Measurements from ENCODE around the gene ZNF215. TPM values are rescaled to one million over a fixed set of nuclear protein-coding genes. Genes with fewer than 3 reads are reported as not detected.
"Not testable (repeated sequence)": the region's sequence is repeated elsewhere in the genome, so short reads cannot be mapped to it uniquely, and the experiment has no call there.

ZNF215 gene
- total RNA-seq, 3 donors from 2014 or later, result 0.05 to 0.76 (median 0.40) TPM

DNA sequence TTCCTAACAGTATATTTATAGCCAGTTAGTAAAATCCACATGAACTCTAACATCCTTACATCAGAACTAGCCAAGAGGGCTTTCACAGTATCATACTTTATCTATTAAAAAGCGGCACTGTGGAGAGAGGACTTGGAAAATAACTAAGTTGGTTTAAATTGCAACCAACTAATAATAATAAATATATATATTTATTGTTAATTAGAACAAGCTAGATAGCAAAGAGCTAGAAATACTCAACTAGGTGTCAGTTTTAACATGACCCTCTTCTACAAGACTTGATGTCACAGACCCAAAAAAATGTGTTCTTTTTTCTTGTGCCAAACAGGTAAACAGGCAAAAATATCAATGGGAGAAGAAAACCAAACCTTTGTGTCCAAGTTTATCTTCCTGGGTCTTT lies 5.5 kb upstream of the ZNF215 start, which contains the start of gene OR2D3:
OR2D3 (plus strand) TSS at position 301 of the 400 bp plus-strand sequence; CDS start at position 301, 0 bp downstream.
- no peaks in the 10 kb centered on the region for H3K36me3 Mint-ChIP-seq (ENCODE audit: insufficient read depth)
- DNase-seq (no peak), ATAC-seq (no peak)
- H3K4me3 Mint-ChIP-seq, result no peak within 1 kb of the TSS
- peaks cover 28% of the 10 kb centered on the region for H3K27me3 Mint-ChIP-seq (ENCODE audit: low read depth)
- peaks cover 2% of the 10 kb centered on the region for H3K4me1 Mint-ChIP-seq (ENCODE audit: low read depth)
- peaks cover 5% of the 10 kb centered on the region for H3K9me3 Mint-ChIP-seq

DNA sequence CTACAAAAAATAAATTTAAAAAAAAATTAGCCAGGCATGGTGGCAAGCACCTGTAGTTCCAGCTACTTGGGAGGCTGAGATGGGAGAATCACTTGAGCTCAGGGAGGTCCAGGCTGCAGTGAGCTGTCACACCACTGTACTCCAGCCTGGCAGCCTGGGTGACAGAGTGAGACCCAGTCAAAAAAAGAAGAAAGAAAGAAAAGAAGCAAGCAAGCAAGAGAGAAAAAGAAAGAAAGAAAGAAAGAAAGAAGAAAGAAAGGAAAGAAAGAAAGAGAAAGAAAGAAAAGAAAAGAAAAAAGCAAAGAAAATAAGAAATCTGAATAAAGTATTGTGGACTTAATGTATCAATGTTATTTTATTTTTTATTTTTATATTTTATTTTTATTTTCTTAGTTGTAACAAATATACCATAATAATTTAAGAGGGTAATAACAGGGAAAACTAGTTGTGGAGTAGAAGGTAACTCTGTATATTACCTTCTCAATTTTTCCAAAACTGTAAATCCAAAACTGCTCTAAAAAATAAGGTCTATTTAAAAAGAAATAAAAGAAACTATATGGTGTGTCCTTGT lies 1.1 kb upstream of the ZNF215 start:
- H3K4me1 Mint-ChIP-seq (ENCODE audit: low read depth), result peaks cover 19% of the 10 kb centered on the region
- DNase-seq (no peak), ATAC-seq (no peak)
- no peaks in the 10 kb centered on the region for H3K36me3 Mint-ChIP-seq (ENCODE audit: insufficient read depth)
- H3K9me3 Mint-ChIP-seq, result no peaks in the 10 kb centered on the region
- H3K27me3 Mint-ChIP-seq (ENCODE audit: low read depth), result peaks cover 53% of the 10 kb centered on the region
- no peak overlapping the region for H3K4me3 Mint-ChIP-seq

DNA sequence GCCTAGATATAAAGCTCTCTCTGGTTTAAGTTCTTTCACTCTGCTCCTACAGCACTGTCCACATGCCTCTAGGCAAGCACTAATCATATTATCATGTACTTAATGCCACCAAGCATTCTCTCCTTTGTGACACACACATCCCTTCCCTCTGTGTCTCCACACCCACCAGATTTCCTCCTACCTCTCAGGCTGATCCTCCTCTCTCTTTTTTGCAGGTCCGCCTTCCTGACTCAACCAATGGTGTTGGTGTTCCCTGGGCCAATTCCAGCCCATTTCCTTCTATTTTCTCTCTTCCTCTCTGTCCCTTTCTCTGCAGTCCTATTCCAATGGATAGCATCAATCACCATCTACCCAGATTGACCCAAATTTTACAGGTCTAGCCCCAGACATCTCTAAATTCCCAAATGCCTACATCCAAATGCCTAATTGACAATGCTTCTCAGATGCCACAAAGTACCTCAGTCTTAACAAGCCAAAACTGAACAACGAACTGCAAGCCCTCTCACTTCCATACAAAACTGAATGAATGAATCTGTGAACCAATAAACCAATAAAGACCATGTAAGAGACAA lies 504 bp upstream of the ZNF215 start:
- H3K36me3 Mint-ChIP-seq (ENCODE audit: insufficient read depth), result no peaks in the 10 kb centered on the region
- H3K9me3 Mint-ChIP-seq, result no peaks in the 10 kb centered on the region
- H3K27me3 Mint-ChIP-seq (ENCODE audit: low read depth), result peaks cover 57% of the 10 kb centered on the region
- H3K4me1 Mint-ChIP-seq (ENCODE audit: low read depth), result peaks cover 19% of the 10 kb centered on the region
- ATAC-seq, result peak in 1 of 2 donors; percentile 8
- peak overlapping the region; percentile 68 for H3K4me3 Mint-ChIP-seq
- no peak for DNase-seq

DNA sequence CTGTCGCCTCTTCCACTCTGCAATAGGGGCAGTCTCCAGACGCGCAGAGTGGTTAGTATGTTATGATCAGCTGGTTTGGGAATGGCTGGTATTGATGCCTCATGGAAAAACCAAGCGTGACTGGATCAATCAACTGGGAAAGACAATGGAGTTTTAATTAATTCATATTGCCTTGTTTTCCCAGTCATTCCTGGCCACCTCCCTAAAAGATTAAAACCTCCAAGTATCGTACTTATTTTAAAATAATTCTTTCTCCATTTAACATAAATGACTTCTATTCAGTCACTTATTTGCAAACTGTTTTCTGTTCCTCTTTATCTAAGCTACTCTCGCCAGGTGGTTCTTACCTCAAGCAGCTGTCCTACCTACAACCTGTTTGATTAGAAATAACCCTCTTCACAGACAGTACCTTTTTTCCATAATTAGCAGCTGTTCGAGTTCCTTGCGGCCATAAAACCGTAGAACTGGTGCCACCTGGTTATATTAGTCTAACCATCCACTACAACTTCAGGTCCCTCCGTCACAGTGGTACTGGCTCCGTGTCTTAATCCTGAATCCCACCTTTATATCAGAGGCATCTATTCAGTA lies 898 bp downstream of the ZNF215 start:
- Mint-ChIP-seq H3K4me1 (ENCODE audit: low read depth) (peaks cover 19% of the 10 kb centered on the region), H3K9me3 (no peaks in the 10 kb centered on the region), H3K4me3 (no peak overlapping the region), H3K27me3 (ENCODE audit: low read depth) (peaks cover 51% of the 10 kb centered on the region), H3K36me3 (ENCODE audit: insufficient read depth) (no peaks in the 10 kb centered on the region)
- ATAC-seq (no peak), DNase-seq (no peak)

DNA sequence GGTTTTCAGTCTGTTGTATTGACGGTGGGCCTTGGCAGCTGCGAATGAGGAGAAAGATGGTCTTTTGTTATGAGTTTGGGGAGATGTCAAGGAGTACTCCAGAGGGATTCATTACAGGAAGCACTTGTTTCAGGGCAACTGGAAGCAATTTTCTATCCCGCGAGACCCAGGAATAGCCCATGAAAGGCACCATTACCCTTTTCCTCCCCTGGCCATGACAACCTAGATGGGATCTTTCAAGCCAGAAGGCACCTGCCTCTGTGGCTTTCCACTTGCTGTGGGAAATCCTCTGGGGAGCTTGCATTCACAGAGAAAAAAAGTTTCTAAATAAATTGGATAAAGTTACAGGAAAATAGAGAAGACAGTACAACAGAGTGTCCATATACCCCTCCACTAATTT lies 2.7 kb downstream of the ZNF215 start:
- peaks cover 19% of the 10 kb centered on the region for H3K4me1 Mint-ChIP-seq (ENCODE audit: low read depth)
- H3K4me3 Mint-ChIP-seq, result no peak overlapping the region
- H3K36me3 Mint-ChIP-seq (ENCODE audit: insufficient read depth), result no peaks in the 10 kb centered on the region
- H3K27me3 Mint-ChIP-seq (ENCODE audit: low read depth), result peaks cover 53% of the 10 kb centered on the region
- H3K9me3 Mint-ChIP-seq, result no peaks in the 10 kb centered on the region
- ATAC-seq, result no peak
- DNase-seq, result no peak

DNA sequence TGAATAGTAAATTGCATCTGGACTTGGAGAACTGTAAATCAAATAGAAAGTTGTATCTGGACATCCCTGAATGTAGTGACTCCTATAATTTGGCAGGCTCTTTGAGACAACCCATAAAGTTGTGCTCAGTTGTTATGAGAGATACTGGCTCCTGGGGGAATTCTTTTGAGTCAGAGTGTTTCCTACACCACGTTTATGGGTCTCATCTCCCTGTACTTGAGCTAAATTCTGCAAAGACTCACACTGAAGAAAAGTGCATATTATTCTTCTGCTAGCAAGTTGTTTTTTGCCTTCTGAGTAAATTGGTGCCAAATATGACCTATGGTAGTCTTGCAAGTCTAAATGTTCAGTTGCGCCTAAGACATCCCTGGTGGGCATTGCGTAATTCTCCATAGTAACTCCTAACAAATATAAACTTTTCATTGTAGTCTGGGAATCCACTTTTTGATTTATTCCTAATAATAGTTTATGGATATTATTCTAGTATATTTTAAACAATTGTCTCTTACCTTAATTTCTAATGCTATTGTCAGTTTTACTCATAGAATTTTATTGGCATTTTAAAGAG lies 5.0 kb downstream of the ZNF215 start:
- no peak for ATAC-seq
- Mint-ChIP-seq H3K9me3 (no peaks in the 10 kb centered on the region), H3K36me3 (ENCODE audit: insufficient read depth) (no peaks in the 10 kb centered on the region), H3K27me3 (ENCODE audit: low read depth) (peaks cover 45% of the 10 kb centered on the region), H3K4me3 (no peak overlapping the region), H3K4me1 (ENCODE audit: low read depth) (peaks cover 13% of the 10 kb centered on the region)
- no peak for DNase-seq

DNA sequence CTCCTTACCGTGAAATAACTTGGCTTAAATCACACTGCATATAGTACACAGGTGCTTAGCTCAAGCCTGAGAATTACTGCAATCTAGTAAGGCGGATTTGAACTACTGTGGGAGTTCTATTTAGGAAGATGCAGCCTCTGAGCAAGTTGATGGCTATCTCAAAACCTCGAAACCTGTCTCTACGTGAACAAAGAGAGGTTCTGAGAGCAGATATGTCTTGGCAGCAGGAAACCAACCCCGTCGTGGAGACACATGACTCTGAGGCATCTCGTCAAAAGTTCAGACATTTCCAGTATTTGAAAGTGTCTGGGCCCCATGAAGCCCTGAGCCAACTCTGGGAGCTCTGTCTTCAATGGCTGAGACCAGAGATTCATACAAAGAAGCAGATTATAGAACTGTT lies 5.9 kb downstream of the ZNF215 start:
- H3K4me1 Mint-ChIP-seq (ENCODE audit: low read depth), result peaks cover 6% of the 10 kb centered on the region
- no peaks in the 10 kb centered on the region for H3K9me3 Mint-ChIP-seq
- no peak for DNase-seq
- H3K27me3 Mint-ChIP-seq (ENCODE audit: low read depth), result peaks cover 38% of the 10 kb centered on the region
- no peaks in the 10 kb centered on the region for H3K36me3 Mint-ChIP-seq (ENCODE audit: insufficient read depth)
- no peak overlapping the region for H3K4me3 Mint-ChIP-seq
- no peak for ATAC-seq

DNA sequence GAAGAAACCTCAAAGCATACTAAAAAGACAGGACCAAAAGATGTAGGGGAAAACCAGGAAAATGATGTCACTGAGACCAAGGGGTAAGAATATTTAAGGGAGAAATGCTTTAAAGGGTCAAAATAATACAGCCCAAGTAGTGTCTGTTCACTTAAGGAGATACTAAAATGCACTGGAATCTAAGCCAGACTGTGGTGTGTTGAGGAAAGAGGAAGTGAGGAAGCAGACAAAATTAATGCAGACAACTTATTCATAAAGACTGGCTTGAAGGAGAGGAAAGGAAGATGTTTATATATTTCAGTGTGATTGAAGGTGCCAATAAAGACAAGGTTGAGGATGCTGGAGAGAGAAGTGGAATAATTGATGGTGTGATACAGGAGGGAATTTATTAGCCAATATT lies 15.7 kb downstream of the ZNF215 start:
- no peak for DNase-seq
- no peak overlapping the region for H3K4me3 Mint-ChIP-seq
- no peak for ATAC-seq
- no peaks in the 10 kb centered on the region for H3K9me3 Mint-ChIP-seq
- no peaks in the 10 kb centered on the region for H3K4me1 Mint-ChIP-seq (ENCODE audit: low read depth)
- H3K36me3 Mint-ChIP-seq (ENCODE audit: insufficient read depth), result no peaks in the 10 kb centered on the region
- no peaks in the 10 kb centered on the region for H3K27me3 Mint-ChIP-seq (ENCODE audit: low read depth)

DNA sequence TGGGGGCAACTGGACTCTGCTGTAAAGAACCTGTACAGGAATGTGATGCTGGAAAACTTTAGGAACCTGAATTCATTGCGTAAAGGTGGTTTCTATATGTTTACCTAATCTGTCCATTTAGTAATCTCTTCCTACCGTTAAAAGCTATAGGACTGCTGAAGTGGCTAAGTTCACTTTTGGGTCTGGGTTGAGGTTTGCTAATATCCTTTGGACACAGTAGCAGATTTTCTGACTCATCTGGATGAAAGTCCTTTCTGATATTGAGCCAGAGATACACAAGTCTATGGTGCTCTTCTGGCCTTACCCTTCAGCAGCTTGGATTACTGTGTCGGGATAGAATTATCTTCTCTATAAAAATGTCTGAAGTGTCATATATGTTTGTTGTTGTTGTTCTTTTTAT lies 16.9 kb downstream of the ZNF215 start:
- Mint-ChIP-seq H3K36me3 (ENCODE audit: insufficient read depth) (no peaks in the 10 kb centered on the region), H3K4me3 (no peak overlapping the region), H3K4me1 (ENCODE audit: low read depth) (no peaks in the 10 kb centered on the region), H3K9me3 (no peaks in the 10 kb centered on the region), H3K27me3 (ENCODE audit: low read depth) (no peaks in the 10 kb centered on the region)
- DNase-seq (no peak), ATAC-seq (no peak)

DNA sequence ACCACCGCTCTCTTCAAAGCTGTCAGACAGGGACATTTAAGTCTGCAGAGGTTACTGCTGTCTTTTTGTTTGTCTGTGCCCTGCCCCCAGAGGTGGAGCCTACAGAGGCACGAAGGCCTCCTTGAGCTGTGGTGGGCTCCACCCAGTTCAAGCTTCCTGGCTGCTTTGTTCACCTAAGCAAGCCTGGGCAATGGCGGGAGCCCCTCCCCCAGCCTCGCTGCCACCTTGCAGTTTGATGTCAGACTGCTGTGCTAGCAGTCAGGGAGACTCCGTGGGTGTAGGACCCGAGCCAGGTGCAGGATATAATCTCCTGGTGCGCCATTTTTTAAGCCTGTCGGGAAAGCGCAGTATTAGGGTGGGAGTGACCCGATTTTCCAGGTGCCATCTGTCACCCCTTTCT lies 28.0 kb downstream of the ZNF215 start:
- not testable (repeated sequence) for H3K4me3 Mint-ChIP-seq; H3K4me1 Mint-ChIP-seq (ENCODE audit: low read depth); H3K9me3 Mint-ChIP-seq; H3K36me3 Mint-ChIP-seq (ENCODE audit: insufficient read depth); DNase-seq; ATAC-seq; H3K27me3 Mint-ChIP-seq (ENCODE audit: low read depth)

DNA sequence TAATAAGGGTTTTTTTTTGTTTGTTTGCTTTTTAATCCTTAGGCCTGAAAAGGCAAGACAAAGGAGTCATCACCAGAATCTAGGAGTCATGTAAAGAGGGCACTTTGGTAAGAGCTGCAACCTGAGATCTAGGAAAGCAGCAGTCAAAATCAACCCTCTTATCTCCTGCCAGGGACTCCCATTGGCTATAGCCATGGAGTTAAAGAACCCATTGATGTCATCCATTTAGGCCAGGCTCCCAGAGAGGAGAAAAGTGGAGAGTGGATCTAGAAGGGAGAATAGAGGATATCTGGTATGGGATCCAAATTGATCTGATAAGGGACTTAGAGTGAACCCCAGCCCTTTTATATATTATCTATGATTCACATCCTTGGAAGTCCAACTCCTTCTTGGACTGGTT lies 35.9 kb downstream of the ZNF215 start:
- H3K4me3 Mint-ChIP-seq, result no peak overlapping the region
- no peak for DNase-seq
- H3K27me3 Mint-ChIP-seq (ENCODE audit: low read depth), result no peaks in the 10 kb centered on the region
- no peaks in the 10 kb centered on the region for H3K36me3 Mint-ChIP-seq (ENCODE audit: insufficient read depth)
- no peaks in the 10 kb centered on the region for H3K9me3 Mint-ChIP-seq
- no peaks in the 10 kb centered on the region for H3K4me1 Mint-ChIP-seq (ENCODE audit: low read depth)
- ATAC-seq, result no peak

DNA sequence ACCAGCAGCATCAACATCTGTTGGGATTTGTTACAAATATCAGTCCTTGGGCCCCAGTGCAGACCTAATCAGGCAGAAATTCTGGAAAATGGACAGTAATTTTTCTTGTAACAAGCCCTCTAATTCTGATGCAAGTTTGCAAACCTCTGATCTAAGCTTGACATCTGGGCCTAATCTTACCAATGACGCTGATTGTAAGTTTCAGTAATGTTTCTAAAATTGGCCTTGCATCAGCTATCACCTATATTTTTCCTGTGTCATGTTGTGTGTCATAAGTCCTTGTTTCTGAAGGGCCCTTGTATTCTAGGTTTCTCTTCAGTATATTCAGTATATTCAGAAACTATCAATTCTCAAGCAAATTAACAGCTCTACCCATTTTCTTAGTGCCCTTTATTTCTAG lies 36.4 kb downstream of the ZNF215 start:
- H3K36me3 Mint-ChIP-seq (ENCODE audit: insufficient read depth), result no peaks in the 10 kb centered on the region
- DNase-seq (no peak), ATAC-seq (no peak)
- no peaks in the 10 kb centered on the region for H3K9me3 Mint-ChIP-seq
- no peak overlapping the region for H3K4me3 Mint-ChIP-seq
- peaks cover 2% of the 10 kb centered on the region for H3K27me3 Mint-ChIP-seq (ENCODE audit: low read depth)
- no peaks in the 10 kb centered on the region for H3K4me1 Mint-ChIP-seq (ENCODE audit: low read depth)

DNA sequence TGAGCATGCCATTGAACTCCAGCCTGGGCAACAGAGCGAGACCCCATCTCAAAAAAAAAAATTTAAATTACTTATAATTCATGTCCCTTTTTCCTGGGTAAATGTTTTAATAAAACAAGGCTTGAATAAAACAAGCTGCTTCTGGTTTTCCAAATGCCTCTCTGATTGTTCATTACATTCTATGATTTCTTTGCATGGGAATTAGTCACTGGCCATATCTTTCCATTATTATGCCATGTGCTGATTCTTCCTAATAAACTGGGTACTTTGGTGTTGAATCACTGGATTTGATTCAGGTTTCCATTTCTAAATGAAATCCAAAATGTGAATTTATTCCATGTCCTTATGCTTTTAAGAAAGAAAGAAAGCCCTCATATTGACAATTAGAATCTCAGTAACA lies 42.6 kb downstream of the ZNF215 start:
- no peak overlapping the region for H3K4me3 Mint-ChIP-seq

DNA sequence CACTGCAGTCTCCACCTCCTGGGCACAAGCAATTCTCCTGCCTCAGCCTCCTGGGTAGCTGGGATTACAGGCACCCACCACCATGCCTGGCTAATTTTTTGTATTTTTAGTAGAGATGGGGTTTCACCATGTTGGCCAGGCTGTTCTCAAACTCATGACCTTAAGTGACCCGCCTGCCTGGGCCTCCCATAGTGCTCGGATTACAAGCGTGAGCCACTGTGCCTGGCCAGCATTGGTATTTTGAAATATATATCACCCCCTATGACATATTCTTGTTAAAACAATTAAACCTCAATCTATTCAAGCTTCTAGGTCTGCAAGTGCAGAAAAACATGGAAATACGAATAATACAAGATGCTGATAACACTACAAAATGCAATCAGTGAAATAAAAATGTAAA lies 43.6 kb downstream of the ZNF215 start:
- H3K9me3 Mint-ChIP-seq, ATAC-seq, H3K4me3 Mint-ChIP-seq: not testable (repeated sequence)

More for the DNA sequence above, 42.6 kb downstream of the ZNF215 start:
- peaks cover 5% of the 10 kb centered on the region for H3K27me3 Mint-ChIP-seq (ENCODE audit: low read depth)
- no peaks in the 10 kb centered on the region for H3K36me3 Mint-ChIP-seq (ENCODE audit: insufficient read depth)
- DNase-seq (no peak), ATAC-seq (no peak)
- no peaks in the 10 kb centered on the region for H3K4me1 Mint-ChIP-seq (ENCODE audit: low read depth)
- H3K9me3 Mint-ChIP-seq, result no peaks in the 10 kb centered on the region

DNA sequence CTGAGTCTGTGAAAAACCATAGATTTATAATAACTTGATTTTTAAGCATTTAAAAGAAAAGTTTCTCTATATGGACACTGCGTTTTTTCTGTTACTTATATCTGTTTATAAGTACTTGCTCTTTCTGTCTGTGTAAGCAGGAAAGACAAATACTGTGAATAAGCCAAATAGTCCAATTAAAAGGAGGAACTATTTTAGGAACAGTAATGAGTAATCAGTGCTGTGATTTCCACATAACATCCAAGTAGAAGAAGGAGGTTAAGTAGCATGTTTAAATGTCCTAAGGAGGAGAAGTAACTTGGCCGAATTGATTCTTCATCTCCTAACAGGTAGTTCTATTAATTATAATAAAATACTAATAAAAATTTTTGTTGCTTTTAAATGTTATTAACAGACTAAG lies 53.1 kb downstream of the ZNF215 start:
- Mint-ChIP-seq H3K27me3 (ENCODE audit: low read depth) (peaks cover 9% of the 10 kb centered on the region), H3K36me3 (ENCODE audit: insufficient read depth) (no peaks in the 10 kb centered on the region), H3K4me1 (ENCODE audit: low read depth) (no peaks in the 10 kb centered on the region), H3K4me3 (no peak overlapping the region), H3K9me3 (peaks cover 5% of the 10 kb centered on the region)
- ATAC-seq, result no peak
- no peak for DNase-seq

More for the DNA sequence above, 43.6 kb downstream of the ZNF215 start:
- H3K4me1 Mint-ChIP-seq (ENCODE audit: low read depth); H3K27me3 Mint-ChIP-seq (ENCODE audit: low read depth); DNase-seq; H3K36me3 Mint-ChIP-seq (ENCODE audit: insufficient read depth): not testable (repeated sequence)

Data from activated T-cell treated with anti-CD3 and anti-CD28 coated beads, Interleukin-2, amount 50 U/mL, for 4 hours (primary cell).